CD4-positive, alpha-beta T cell (primary cell): ENCODE results near the gene PLA2G4B. TPM values are rescaled to one million over a fixed set of nuclear protein-coding genes. Genes with fewer than 3 reads are reported as not detected.

Experiments
- ATAC-seq: fragments of 200-7000 bp; cut with Tn5 transposase; one replicate; pipeline ENCODE4 v1.10.0; 2022; ENCODE audit warnings: mild to moderate bottlenecking; ENCODE audit not compliant: poor library complexity
- CTCF ChIA-PET: fragments of 350-600 bp; sonication (Branson Sonifier 250); formaldehyde crosslinking; loops from one replicate; lab custom pipeline; 2021; ENCODE audit warnings: antibody characterized with exemption, inconsistent platforms; lab: Charles Lee
- POLR2A ChIA-PET: fragments of 350-600 bp; sonication (Branson Sonifier 250); formaldehyde crosslinking; loops from one replicate; lab custom pipeline; 2021; ENCODE audit warnings: antibody characterized with exemption, inconsistent platforms; lab: Charles Lee
- DNase-seq, 14 experiments: peaks; one replicate each; pipeline ENCODE4 v3.0.0-alpha.2; 2013 to 2020; ENCODE audit warnings: mixed read lengths in 2 of 14
- H3K27ac ChIP-seq, 2 donors: one replicate each; pipeline versions ENCODE4 v1.5.1 to v1.7.0; 2013; ENCODE audit warnings: low read length in 2 of 2, low read depth in 1 of 2, mild to moderate bottlenecking in 1 of 2
- H3K27me3 ChIP-seq, 2 experiments: 1 replicate in 1 of 2; 2 replicates in 1 of 2; pipeline versions ENCODE4 v1.6.1 to v1.7.0; 2013; ENCODE audit warnings: low read length in 2 of 2, control low read depth in 1 of 2, mild to moderate bottlenecking in 1 of 2, moderate library complexity in 1 of 2; ENCODE audit not compliant: insufficient read depth in 2 of 2, control insufficient read depth in 1 of 2
- H3K36me3 ChIP-seq: one replicate; pipeline ENCODE4 v1.6.1; 2013; ENCODE audit warnings: low read length, control low read depth; ENCODE audit not compliant: insufficient read depth
- H3K4me1 ChIP-seq: one replicate; pipeline ENCODE4 v1.6.1; 2013; ENCODE audit warnings: low read length, control low read depth; ENCODE audit not compliant: insufficient read depth
- H3K4me3 ChIP-seq: one replicate; pipeline ENCODE4 v1.5.1; 2013; ENCODE audit warnings: mild to moderate bottlenecking, low read length, moderate library complexity
- H3K9me3 ChIP-seq, 2 experiments: 1 replicate in 1 of 2; 2 replicates in 1 of 2; pipeline versions ENCODE4 v1.6.1 to v1.7.0; 2013; ENCODE audit warnings: low read length in 2 of 2, mild to moderate bottlenecking in 2 of 2, control low read depth in 1 of 2, moderate library complexity in 1 of 2; ENCODE audit not compliant: control insufficient read depth in 1 of 2, insufficient read depth in 1 of 2
- H3K27ac Mint-ChIP-seq: one replicate; pipeline ENCODE4 v1.8.0; 2020; ENCODE audit warnings: mixed read lengths
- H3K27me3 Mint-ChIP-seq: one replicate; pipeline ENCODE4 v1.8.0; 2021; ENCODE audit warnings: mixed read lengths
- H3K36me3 Mint-ChIP-seq: one replicate; pipeline ENCODE4 v1.8.0; 2021; ENCODE audit warnings: low read depth, mixed read lengths
- H3K4me1 Mint-ChIP-seq: one replicate; pipeline ENCODE4 v1.8.0; 2021; ENCODE audit warnings: low read depth, mixed read lengths
- H3K4me3 Mint-ChIP-seq: one replicate; pipeline ENCODE4 v1.8.0; 2020; ENCODE audit warnings: mild to moderate bottlenecking, mixed read lengths
- H3K9me3 Mint-ChIP-seq: one replicate; pipeline ENCODE4 v1.8.0; 2020; ENCODE audit warnings: mixed read lengths
- intact Hi-C, 2 experiments: fragments of 100-400 bp; cut with DNase I in 1 of 2; cut with micrococcal nuclease in 1 of 2; formaldehyde crosslinking; loops; one replicate each; pipeline versions ENCODE4 v1.15.1 to v1.9.0; 2023 to 2025; cut with DNase I, micrococcal nuclease
- total RNA-seq, 174 experiments: library from RNA in 2 of 174; stranded (reverse) in 2 of 174; gene quantifications; one replicate each; pipeline ENCODE4 v1.2.3 and lab custom pipeline; 2021 to 2026
- TF ChIP-seq, protein P1 (sequence below): fragments of 200-600 bp; IDR thresholded peaks from one replicate; pipeline ENCODE4 v1.8.0; 2022; ENCODE audit warnings: antibody characterized with exemption, mild to moderate bottlenecking

PLA2G4B gene
- total RNA-seq, 2 experiments from 2014 or later: 33.7 to 34.6 TPM

DNA sequence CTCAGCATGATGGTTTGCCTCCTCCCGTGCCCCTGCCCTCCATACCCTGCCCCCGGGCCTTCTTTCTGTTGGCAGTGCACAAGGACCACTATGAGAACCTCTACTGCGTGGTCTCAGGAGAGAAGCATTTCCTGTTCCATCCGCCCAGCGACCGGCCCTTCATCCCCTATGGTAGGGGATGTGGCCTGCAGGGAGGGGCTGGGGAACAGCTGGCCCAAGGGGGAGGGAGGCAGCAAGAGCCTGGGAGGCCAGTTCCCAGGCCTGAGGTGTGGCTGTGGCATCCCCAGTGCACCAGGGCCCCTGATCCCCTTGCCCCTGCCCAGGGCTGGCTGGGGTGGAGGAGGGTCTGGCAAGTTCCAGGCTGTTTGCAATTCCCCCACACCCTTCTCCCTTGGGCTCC is 2.6 kb upstream of the PLA2G4B start:
- Mint-ChIP-seq H3K9me3 (no peaks in the 10 kb centered on the region), H3K36me3 (peaks cover 47% of the 10 kb centered on the region), H3K4me1 (peaks cover 37% of the 10 kb centered on the region), H3K27me3 (no peaks in the 10 kb centered on the region), H3K4me3 (no peak overlapping the region), H3K27ac (no peak overlapping the region)
- ChIA-PET POLR2A (no interaction called here), CTCF (no interaction called here)
- peaks cover 44% of the 10 kb centered on the region for H3K4me1 ChIP-seq
- H3K27me3 ChIP-seq: no peaks in the 10 kb centered on the region
- H3K4me3 ChIP-seq: no peak overlapping the region
- H3K27ac ChIP-seq: no peak overlapping the region
- DNase-seq (no peak), ATAC-seq (no peak)
- peaks cover 40% of the 10 kb centered on the region for H3K36me3 ChIP-seq
- intact Hi-C loops: no loop called here
- TF ChIP-seq, protein P1, sequence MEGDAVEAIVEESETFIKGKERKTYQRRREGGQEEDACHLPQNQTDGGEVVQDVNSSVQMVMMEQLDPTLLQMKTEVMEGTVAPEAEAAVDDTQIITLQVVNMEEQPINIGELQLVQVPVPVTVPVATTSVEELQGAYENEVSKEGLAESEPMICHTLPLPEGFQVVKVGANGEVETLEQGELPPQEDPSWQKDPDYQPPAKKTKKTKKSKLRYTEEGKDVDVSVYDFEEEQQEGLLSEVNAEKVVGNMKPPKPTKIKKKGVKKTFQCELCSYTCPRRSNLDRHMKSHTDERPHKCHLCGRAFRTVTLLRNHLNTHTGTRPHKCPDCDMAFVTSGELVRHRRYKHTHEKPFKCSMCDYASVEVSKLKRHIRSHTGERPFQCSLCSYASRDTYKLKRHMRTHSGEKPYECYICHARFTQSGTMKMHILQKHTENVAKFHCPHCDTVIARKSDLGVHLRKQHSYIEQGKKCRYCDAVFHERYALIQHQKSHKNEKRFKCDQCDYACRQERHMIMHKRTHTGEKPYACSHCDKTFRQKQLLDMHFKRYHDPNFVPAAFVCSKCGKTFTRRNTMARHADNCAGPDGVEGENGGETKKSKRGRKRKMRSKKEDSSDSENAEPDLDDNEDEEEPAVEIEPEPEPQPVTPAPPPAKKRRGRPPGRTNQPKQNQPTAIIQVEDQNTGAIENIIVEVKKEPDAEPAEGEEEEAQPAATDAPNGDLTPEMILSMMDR: no peak
- no peaks in the 10 kb centered on the region for H3K9me3 ChIP-seq

DNA sequence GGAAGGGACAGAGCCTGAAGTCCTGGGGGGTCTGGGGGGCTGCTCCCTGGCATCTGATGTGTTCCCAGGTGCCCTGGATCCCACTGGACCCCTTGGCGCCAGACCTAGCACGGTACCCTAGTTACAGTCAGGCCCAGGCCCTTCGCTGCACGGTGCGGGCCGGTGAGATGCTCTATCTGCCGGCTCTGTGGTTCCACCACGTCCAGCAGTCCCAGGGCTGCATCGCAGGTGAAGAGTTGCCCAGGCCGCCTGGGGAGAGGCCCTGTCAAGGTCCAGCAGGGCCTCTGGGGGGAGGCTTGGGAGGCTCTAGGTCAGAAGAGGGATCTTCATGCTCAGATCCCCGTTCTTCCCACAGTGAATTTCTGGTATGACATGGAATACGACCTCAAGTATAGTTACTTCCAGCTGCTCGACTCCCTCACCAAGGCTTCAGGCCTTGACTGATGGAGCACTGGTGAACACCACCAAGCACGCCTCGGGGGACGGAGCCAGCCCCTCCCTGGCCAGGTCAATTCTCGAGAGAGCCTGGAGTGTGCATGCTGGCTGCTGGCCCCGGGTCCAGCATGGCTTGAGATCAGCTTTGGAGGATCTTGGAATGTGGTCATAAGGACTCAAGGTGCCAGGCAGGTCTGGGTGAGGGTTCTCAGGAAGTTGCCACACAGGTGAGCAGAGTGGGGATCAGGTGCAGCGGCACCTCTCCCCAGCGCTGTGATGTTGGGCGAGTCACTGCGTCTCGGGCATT is 1.8 kb upstream of the PLA2G4B start:
- Mint-ChIP-seq H3K9me3 (no peaks in the 10 kb centered on the region), H3K4me3 (no peak overlapping the region), H3K27ac (no peak overlapping the region), H3K4me1 (peaks cover 29% of the 10 kb centered on the region), H3K27me3 (no peaks in the 10 kb centered on the region), H3K36me3 (peaks cover 39% of the 10 kb centered on the region)
- Histone ChIP-seq H3K4me1 (peaks cover 35% of the 10 kb centered on the region), H3K27ac (no peak overlapping the region), H3K9me3 (no peaks in the 10 kb centered on the region), H3K27me3 (no peaks in the 10 kb centered on the region), H3K4me3 (no peak overlapping the region), H3K36me3 (peaks cover 45% of the 10 kb centered on the region)
- DNase-seq (no peak), ATAC-seq (no peak)
- TF ChIP-seq, protein P1: no peak
- ChIA-PET CTCF (no interaction called here), POLR2A (no interaction called here)
- intact Hi-C loops: no loop called here

- DNase-seq (no peak), ATAC-seq (no peak)
- peaks cover 61% of the 10 kb centered on the region for H3K36me3 ChIP-seq
- TF ChIP-seq, protein P1: no peak
- POLR2A ChIA-PET: no interaction called here
- H3K9me3 ChIP-seq: no peaks in the 10 kb centered on the region
- H3K4me3 Mint-ChIP-seq: no peak overlapping the region
- H3K27me3 Mint-ChIP-seq: no peaks in the 10 kb centered on the region
- no peaks in the 10 kb centered on the region for H3K9me3 Mint-ChIP-seq
- peaks cover 10% of the 10 kb centered on the region for H3K4me1 ChIP-seq
- no peak overlapping the region for H3K27ac ChIP-seq
- intact Hi-C loops: no loop called here
- H3K27ac Mint-ChIP-seq: no peak overlapping the region
- CTCF ChIA-PET: no interaction called here
- peaks cover 7% of the 10 kb centered on the region for H3K4me1 Mint-ChIP-seq
- peaks cover 30% of the 10 kb centered on the region for H3K36me3 Mint-ChIP-seq
- no peak overlapping the region for H3K4me3 ChIP-seq
- H3K27me3 ChIP-seq: no peaks in the 10 kb centered on the region
These were observed 1.3 kb downstream of the PLA2G4B start for GRCh38 chr15:41839781-41840491.
